ENCODE measurements around the gene WSB1. TPM values are rescaled to one million over a fixed set of nuclear protein-coding genes. Genes with fewer than 3 reads are reported as not detected.
"Not testable (repeated sequence)": the region's sequence is repeated elsewhere in the genome, so short reads cannot be mapped to it uniquely, and the experiment has no call there.

WSB1 gene
- polyA plus RNA-seq (2013, experiment 1 of 4), result 205 TPM
- 208 TPM for polyA plus RNA-seq (2013, experiment 2 of 4)
- polyA plus RNA-seq (2013, experiment 3 of 4), result 196 TPM
- 228 TPM for polyA plus RNA-seq (2013, experiment 4 of 4)

GRCh38 chr17:27293898-27294688 lies at the start of gene WSB1:
Gene WSB1 (plus strand): TSS chr17:27294114. CDS start chr17:27294396, 282 bp downstream.
- H3K27me3 ChIP-seq (ENCODE audit: control insufficient read depth, insufficient read depth, low read length, poor library complexity, severe bottlenecking), result no peaks in the 10 kb centered on the region
- peak within 1 kb of the TSS; percentile 93 for H3K27ac ChIP-seq (ENCODE audit: insufficient read depth, low read depth, low read length, poor library complexity, severe bottlenecking)
- peak within 1 kb of the TSS; percentile 88 for H3K4me3 ChIP-seq (ENCODE audit: insufficient read depth, low read depth, low read length)
- peaks cover 5% of the 10 kb centered on the region for H3K4me1 ChIP-seq (ENCODE audit: control insufficient read depth, insufficient read depth, low read length)
- H3K9me3 ChIP-seq (ENCODE audit: control insufficient read depth, low read length), result no peaks in the 10 kb centered on the region
- WGBS, 2 experiments, result 0 to 1% methylated on average over 66 of the region's 66 CpGs
- no peaks in the 10 kb centered on the region for H3K36me3 ChIP-seq (ENCODE audit: control insufficient read depth, insufficient read depth, low read length)

DNA sequence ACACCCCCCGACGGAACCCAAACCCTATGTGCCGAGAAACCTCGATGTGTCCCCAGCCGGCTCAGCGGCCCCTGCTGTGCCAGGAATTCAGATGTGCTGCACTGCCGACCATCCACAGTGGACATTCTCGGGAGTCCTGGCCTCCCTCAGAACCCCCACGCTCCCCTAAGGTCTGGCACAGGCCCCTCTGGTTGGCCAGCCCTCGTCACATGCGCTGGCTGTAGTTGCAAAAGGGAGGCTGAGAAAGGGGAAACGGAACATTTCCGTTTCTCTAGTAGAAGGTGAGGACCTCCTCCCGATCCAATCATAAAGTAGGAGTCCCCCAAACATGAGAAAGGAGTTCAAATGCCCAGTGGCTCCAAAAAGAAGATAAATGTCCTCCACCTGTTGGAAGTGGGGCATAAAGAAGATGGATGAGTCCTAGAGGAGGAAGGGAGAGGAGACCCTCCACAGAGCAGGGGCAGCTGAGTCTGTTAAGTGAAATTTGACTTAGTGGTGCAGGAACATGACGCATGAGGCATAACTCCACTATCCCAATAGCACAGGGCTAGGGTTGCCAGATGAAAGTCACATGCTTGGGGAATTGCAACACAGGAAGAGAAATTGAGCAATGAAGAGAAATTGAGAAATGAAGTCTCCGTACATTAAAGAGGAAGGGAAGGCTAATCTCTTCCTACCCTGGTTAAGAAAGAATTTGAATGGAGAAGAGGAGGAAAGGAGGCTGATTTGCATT lies 49.3 kb upstream of the WSB1 start:
- Histone ChIP-seq H3K27ac (ENCODE audit: insufficient read depth, low read depth, low read length, poor library complexity, severe bottlenecking) (no peak overlapping the region), H3K4me1 (ENCODE audit: control insufficient read depth, insufficient read depth, low read length) (peaks cover 6% of the 10 kb centered on the region), H3K4me3 (ENCODE audit: insufficient read depth, low read depth, low read length) (no peak overlapping the region)

DNA sequence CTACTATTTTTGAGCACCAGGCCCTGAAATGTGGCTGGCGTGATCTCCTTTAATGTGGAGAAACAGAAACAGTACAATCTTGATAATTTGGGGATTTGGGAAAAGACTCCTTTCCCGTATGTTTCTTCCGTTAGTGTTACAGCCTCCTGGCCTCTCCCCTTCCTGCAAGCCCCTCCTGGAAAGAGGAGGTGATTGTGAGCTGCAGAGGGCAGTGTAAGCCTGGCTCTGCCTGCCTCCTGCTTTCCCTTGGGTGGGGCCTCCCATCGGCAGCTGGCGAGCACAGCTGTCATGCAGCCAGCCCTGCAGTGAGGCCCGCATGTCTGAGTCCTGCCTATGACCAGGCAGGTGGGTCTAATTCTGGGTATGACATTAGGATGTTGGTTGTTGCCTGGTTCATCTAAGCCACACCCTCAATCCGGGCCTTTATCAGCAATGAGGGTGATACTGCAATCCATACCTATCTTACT lies 48.7 kb upstream of the WSB1 start:
- no peak overlapping the region for H3K27ac ChIP-seq (ENCODE audit: insufficient read depth, low read depth, low read length, poor library complexity, severe bottlenecking)
- no peak overlapping the region for H3K4me3 ChIP-seq (ENCODE audit: insufficient read depth, low read depth, low read length)
- 15 to 22% methylated on average over 7 of the region's 7 CpGs for WGBS, 2 experiments

More for the DNA sequence above, 49.3 kb upstream of the WSB1 start:
- H3K27me3 ChIP-seq (ENCODE audit: control insufficient read depth, insufficient read depth, low read length, poor library complexity, severe bottlenecking), result no peaks in the 10 kb centered on the region
- no peaks in the 10 kb centered on the region for H3K36me3 ChIP-seq (ENCODE audit: control insufficient read depth, insufficient read depth, low read length)
- H3K9me3 ChIP-seq (ENCODE audit: control insufficient read depth, low read length), result no peaks in the 10 kb centered on the region
- WGBS, 2 experiments, result 73 to 80% methylated on average over 16 of the region's 16 CpGs

DNA sequence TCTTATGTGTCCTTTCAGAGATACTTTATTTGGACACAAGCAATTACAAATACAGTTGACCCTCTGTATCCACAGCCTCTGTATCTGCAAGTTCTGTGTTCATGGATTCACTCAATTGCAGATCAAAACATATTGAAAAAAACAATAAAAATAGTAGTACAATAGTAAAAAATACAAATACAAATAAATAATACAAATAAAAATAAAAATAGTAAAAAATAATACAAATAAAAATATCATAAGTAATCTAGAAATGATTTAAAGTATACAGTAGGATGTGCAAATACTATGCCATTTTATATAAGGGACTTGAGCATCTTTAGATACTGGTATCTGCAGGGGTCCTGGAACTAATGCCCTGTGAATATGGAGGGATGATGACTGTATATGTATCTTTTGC lies 47.4 kb upstream of the WSB1 start:
- Histone ChIP-seq H3K27ac (ENCODE audit: insufficient read depth, low read depth, low read length, poor library complexity, severe bottlenecking) (no peak overlapping the region), H3K36me3 (ENCODE audit: control insufficient read depth, insufficient read depth, low read length) (no peaks in the 10 kb centered on the region), H3K27me3 (ENCODE audit: control insufficient read depth, insufficient read depth, low read length, poor library complexity, severe bottlenecking) (no peaks in the 10 kb centered on the region), H3K9me3 (ENCODE audit: control insufficient read depth, low read length) (no peaks in the 10 kb centered on the region), H3K4me1 (ENCODE audit: control insufficient read depth, insufficient read depth, low read length) (peaks cover 6% of the 10 kb centered on the region), H3K4me3 (ENCODE audit: insufficient read depth, low read depth, low read length) (no peak overlapping the region)

More for the DNA sequence above, 48.7 kb upstream of the WSB1 start:
- Histone ChIP-seq H3K9me3 (ENCODE audit: control insufficient read depth, low read length) (no peaks in the 10 kb centered on the region), H3K27me3 (ENCODE audit: control insufficient read depth, insufficient read depth, low read length, poor library complexity, severe bottlenecking) (no peaks in the 10 kb centered on the region), H3K4me1 (ENCODE audit: control insufficient read depth, insufficient read depth, low read length) (peaks cover 6% of the 10 kb centered on the region), H3K36me3 (ENCODE audit: control insufficient read depth, insufficient read depth, low read length) (no peaks in the 10 kb centered on the region)

- Histone ChIP-seq H3K27ac (ENCODE audit: insufficient read depth, low read depth, low read length, poor library complexity, severe bottlenecking) (no peak overlapping the region), H3K27me3 (ENCODE audit: control insufficient read depth, insufficient read depth, low read length, poor library complexity, severe bottlenecking) (no peaks in the 10 kb centered on the region), H3K9me3 (ENCODE audit: control insufficient read depth, low read length) (no peaks in the 10 kb centered on the region), H3K4me1 (ENCODE audit: control insufficient read depth, insufficient read depth, low read length) (peaks cover 6% of the 10 kb centered on the region), H3K36me3 (ENCODE audit: control insufficient read depth, insufficient read depth, low read length) (no peaks in the 10 kb centered on the region), H3K4me3 (ENCODE audit: insufficient read depth, low read depth, low read length) (no peak overlapping the region)
- WGBS, 2 experiments, result 79 to 84% methylated on average over 7 of the region's 7 CpGs
Measured at GRCh38 chr17:27247071-27247957, 46.6 kb upstream of the WSB1 start.

- no peaks in the 10 kb centered on the region for H3K27me3 ChIP-seq (ENCODE audit: control insufficient read depth, insufficient read depth, low read length, poor library complexity, severe bottlenecking)
- WGBS, 2 experiments, result 89 to 90% methylated on average over 3 of the region's 3 CpGs
- H3K4me1 ChIP-seq (ENCODE audit: control insufficient read depth, insufficient read depth, low read length), result peaks cover 6% of the 10 kb centered on the region
- H3K4me3 ChIP-seq (ENCODE audit: insufficient read depth, low read depth, low read length), result no peak overlapping the region
- H3K27ac ChIP-seq (ENCODE audit: insufficient read depth, low read depth, low read length, poor library complexity, severe bottlenecking), result no peak overlapping the region
- H3K9me3 ChIP-seq (ENCODE audit: control insufficient read depth, low read length), result no peaks in the 10 kb centered on the region
- H3K36me3 ChIP-seq (ENCODE audit: control insufficient read depth, insufficient read depth, low read length), result no peaks in the 10 kb centered on the region
Measured at GRCh38 chr17:27247958-27248342, 46.0 kb upstream of the WSB1 start.

DNA sequence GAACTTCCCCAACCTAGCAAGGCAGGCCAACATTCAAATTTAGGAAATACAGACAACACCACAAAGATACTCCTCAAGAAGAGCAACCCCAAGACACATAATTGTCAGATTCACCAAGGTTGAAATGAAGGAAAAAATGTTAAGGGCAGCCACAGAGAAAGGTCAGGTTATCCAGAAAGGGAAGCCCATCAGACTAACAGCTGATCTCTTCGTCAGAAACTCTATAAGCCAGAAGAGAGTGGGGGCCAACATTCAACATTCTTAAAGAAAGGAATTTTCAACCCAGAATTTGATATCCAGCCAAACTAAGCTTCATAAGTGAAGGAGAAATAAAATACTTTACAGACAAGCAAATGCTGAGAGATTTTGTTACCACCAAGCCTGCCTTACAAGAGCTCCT lies 43.1 kb upstream of the WSB1 start:
- not testable (repeated sequence) for H3K36me3 ChIP-seq (ENCODE audit: control insufficient read depth, insufficient read depth, low read length); H3K27me3 ChIP-seq (ENCODE audit: control insufficient read depth, insufficient read depth, low read length, poor library complexity, severe bottlenecking); H3K27ac ChIP-seq (ENCODE audit: insufficient read depth, low read depth, low read length, poor library complexity, severe bottlenecking); H3K4me1 ChIP-seq (ENCODE audit: control insufficient read depth, insufficient read depth, low read length); H3K9me3 ChIP-seq (ENCODE audit: control insufficient read depth, low read length); H3K4me3 ChIP-seq (ENCODE audit: insufficient read depth, low read depth, low read length)
- 78 to 95% methylated on average over 1 of the region's 1 CpG for WGBS, 2 experiments

DNA sequence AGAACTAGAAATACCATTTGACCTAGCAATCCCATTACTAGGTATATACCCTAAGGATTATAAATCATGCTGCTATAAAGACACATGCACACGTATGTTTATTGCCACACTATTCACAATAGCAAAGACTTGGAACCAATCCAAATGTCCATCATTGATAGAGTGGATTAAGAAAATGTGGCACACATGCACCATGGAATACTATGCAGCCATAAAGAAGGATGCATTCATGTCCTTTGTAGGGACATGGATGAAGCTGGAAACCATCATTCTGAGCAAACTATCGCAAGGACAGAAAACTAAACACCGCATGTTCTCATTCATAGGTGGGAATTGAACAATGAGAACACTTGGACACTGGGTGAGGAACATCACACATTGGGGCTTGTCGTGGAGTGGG lies 39.1 kb upstream of the WSB1 start:
- WGBS, 2 experiments, result 92 to 98% methylated on average over 4 of the region's 4 CpGs
- H3K9me3 ChIP-seq (ENCODE audit: control insufficient read depth, low read length); H3K36me3 ChIP-seq (ENCODE audit: control insufficient read depth, insufficient read depth, low read length); H3K27ac ChIP-seq (ENCODE audit: insufficient read depth, low read depth, low read length, poor library complexity, severe bottlenecking); H3K27me3 ChIP-seq (ENCODE audit: control insufficient read depth, insufficient read depth, low read length, poor library complexity, severe bottlenecking); H3K4me3 ChIP-seq (ENCODE audit: insufficient read depth, low read depth, low read length); H3K4me1 ChIP-seq (ENCODE audit: control insufficient read depth, insufficient read depth, low read length): not testable (repeated sequence)

- Histone ChIP-seq H3K9me3 (ENCODE audit: control insufficient read depth, low read length) (no peaks in the 10 kb centered on the region), H3K36me3 (ENCODE audit: control insufficient read depth, insufficient read depth, low read length) (no peaks in the 10 kb centered on the region), H3K4me1 (ENCODE audit: control insufficient read depth, insufficient read depth, low read length) (no peaks in the 10 kb centered on the region), H3K27ac (ENCODE audit: insufficient read depth, low read depth, low read length, poor library complexity, severe bottlenecking) (no peak overlapping the region), H3K4me3 (ENCODE audit: insufficient read depth, low read depth, low read length) (no peak overlapping the region), H3K27me3 (ENCODE audit: control insufficient read depth, insufficient read depth, low read length, poor library complexity, severe bottlenecking) (no peaks in the 10 kb centered on the region)
- WGBS, 2 experiments, result 90 to 93% methylated on average over 5 of the region's 5 CpGs
Measured at GRCh38 chr17:27256225-27257030, 37.5 kb upstream of the WSB1 start.

Data from ectodermal cell (in vitro differentiated cells).